RWPE1 (cell line): ENCODE measurements around the gene ARHGEF40.
A peak's percentile ranks its signal among the peaks of the same experiment; 100 is the strongest.

Experiments
- CTCF ChIA-PET: fragments of 350-600 bp; sonication (Branson Sonifier 250); formaldehyde crosslinking; extraction: SDS; loops from one replicate; lab custom pipeline; 2021; lab: Yijun Ruan, JAX
- POLR2A ChIA-PET: fragments of 400-600 bp; formaldehyde crosslinking; extraction: SDS; loops from one replicate; lab custom pipeline; 2020; ENCODE audit warnings: antibody characterized with exemption; ENCODE audit not compliant: low non-redundant PET; lab: Yijun Ruan, JAX
- DNase-seq: peaks from one replicate; pipeline ENCODE4 v3.0.0; 2012; ENCODE audit warnings: low spot score
- H3K27ac ChIP-seq: fragments of 450-650 bp; 2 replicates; pipeline ENCODE4 v1.5.1; 2017
- TF ChIP-seq, protein P1 (sequence below): fragments of 450-650 bp; conservative IDR thresholded peaks from 2 replicates; pipeline ENCODE4 v1.5.1; 2017; ENCODE audit warnings: low read depth, mild to moderate bottlenecking

The ARHGEF40 gene

DNA sequence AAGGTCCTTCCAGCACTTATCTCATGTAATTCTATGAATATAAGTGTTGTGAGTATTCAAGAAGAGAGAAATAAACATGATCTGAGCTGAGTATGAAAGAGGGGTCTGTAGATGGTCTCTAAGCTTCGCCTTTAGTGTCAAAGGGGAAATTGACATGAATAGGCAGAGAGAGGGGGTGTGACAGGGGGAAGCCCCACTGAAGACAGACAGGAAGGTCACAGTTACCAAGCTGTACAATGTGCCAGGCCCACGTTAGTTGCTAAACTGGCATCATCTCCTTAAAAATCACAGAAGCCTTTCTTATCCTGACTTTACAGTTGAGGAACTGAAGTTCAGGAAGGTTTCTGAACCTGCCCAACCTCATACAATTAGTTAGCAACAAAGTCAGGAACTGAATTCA, 7.6 kb downstream of the ARHGEF40 start:
- TF ChIP-seq, protein P1, sequence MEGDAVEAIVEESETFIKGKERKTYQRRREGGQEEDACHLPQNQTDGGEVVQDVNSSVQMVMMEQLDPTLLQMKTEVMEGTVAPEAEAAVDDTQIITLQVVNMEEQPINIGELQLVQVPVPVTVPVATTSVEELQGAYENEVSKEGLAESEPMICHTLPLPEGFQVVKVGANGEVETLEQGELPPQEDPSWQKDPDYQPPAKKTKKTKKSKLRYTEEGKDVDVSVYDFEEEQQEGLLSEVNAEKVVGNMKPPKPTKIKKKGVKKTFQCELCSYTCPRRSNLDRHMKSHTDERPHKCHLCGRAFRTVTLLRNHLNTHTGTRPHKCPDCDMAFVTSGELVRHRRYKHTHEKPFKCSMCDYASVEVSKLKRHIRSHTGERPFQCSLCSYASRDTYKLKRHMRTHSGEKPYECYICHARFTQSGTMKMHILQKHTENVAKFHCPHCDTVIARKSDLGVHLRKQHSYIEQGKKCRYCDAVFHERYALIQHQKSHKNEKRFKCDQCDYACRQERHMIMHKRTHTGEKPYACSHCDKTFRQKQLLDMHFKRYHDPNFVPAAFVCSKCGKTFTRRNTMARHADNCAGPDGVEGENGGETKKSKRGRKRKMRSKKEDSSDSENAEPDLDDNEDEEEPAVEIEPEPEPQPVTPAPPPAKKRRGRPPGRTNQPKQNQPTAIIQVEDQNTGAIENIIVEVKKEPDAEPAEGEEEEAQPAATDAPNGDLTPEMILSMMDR, result no peak
- POLR2A ChIA-PET, result no interaction called here
- DNase-seq, result no peak
- CTCF ChIA-PET, result interaction anchor here (0.9 to 1.5 kb wide), 2 partner anchors 10 to 15 kb away, joined by 4 to 10 read pairs; no protein-coding TSS in a partner anchor
- H3K27ac ChIP-seq, result no peak overlapping the region

DNA sequence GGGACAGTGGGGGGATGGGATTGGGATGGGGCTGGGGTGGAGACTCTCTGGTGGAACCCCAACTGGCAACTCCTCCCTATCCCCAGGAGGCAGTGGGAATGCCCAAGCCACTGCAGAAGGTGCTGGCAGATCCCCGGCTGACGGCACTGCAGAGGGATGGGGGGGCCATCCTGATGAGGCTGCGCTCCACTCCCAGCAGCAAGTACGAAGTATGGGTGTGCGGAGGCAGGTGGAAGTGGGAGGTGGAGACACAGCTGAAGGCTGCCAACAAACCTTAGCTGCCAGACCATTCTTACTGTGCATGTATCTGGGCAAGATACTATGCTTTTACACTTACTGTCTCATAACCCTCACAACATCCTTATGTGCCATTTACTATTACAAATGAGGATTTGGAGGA, 8.2 kb downstream of the ARHGEF40 start:
- H3K27ac ChIP-seq, result no peak overlapping the region
- CTCF ChIA-PET, result no interaction called here
- TF ChIP-seq, protein P1, result no peak
- no peak for DNase-seq
- POLR2A ChIA-PET, result no interaction called here

DNA sequence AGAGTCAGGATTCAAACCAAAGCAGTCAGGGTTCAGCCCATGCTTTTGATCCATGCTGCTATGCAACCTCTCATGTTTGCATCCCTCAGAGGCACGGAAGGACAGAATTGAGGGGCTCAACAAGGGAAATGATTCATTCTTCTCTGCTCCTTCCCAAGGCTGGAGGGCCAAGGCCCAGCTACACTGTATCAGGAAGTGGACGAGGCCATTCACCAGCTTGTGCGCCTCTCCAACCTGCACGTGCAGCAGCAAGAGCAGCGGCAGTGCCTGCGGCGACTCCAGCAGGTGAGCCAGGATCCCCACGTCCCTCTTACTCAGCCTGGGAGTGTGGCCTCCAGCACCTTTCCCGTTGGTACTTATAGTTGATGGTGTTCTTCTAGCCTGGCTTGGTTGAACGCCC, 8.6 kb downstream of the ARHGEF40 start:
- ChIA-PET POLR2A (no interaction called here), CTCF (no interaction called here)
- TF ChIP-seq, protein P1, result no peak
- DNase-seq, result no peak
- H3K27ac ChIP-seq, result no peak overlapping the region

DNA sequence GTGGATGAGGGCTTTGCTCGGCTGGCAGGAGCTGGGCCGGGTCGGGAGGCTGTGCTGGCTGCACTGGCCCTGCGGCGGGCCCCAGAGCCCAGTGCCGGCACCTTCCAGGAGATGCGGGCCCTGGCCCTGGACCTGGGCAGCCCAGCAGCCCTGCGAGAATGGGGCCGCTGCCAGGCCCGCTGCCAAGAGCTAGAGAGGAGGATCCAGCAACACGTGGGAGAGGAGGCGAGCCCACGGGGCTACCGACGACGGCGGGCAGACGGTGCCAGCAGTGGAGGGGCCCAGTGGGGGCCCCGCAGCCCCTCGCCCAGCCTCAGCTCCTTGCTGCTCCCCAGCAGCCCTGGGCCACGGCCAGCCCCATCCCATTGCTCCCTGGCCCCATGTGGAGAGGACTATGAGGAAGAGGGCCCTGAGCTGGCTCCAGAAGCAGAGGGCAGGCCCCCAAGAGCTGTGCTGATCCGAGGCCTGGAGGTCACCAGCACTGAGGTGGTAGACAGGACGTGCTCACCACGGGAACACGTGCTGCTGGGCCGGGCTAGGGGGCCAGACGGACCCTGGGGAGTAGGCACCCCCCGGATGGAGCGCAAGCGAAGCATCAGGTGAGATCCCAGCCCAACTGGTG, 11.5 kb downstream of the ARHGEF40 start:
- H3K27ac ChIP-seq, result no peak overlapping the region
- ChIA-PET POLR2A (no interaction called here), CTCF (interaction anchor here (0.6 kb wide), 1 partner anchor 22 kb away, joined by 3 read pairs; no protein-coding TSS in a partner anchor)
- TF ChIP-seq, protein P1, result no peak
- no peak for DNase-seq

DNA sequence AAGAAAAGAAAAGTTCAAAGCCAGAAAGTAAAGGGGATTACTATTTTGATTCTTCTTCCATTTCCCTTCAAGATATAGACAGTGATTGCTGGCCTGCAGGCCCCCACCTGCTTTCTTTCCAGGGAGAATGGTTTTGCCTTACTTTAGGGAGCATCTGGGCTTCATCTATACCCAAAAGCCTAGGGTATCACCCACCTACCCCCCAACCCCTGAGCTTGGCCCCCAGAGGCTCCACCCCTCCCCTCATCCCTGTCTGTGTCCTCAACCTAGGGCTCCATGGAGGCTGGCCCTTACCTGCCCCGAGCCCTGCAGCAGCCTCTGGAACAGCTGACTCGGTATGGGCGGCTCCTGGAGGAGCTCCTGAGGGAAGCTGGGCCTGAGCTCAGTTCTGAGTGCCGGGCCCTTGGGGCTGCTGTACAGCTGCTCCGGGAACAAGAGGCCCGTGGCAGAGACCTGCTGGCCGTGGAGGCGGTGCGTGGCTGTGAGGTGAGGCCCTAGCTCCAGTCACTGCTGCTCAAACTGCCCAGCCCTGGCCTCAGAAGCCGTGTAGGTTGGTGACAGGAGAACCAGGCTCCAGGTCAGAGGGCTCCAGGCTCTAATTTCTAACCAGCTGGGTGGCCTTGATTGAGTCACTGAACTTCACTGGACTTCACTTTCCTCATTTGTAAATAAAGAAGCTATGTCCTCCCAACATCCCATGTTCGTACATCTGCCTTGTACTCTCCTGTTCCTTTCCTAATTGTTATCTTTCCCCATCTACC, 13.6 kb downstream of the ARHGEF40 start:
- no peak for DNase-seq
- CTCF ChIA-PET, result interaction anchor here (0.6 to 0.9 kb wide), 2 partner anchors 9 to 35 kb away, joined by 4 to 6 read pairs; no protein-coding TSS in a partner anchor
- H3K27ac ChIP-seq, result 0 out of 2 replicates have a peak overlapping the region, but pooled peaks have one; percentile 8
- POLR2A ChIA-PET, result no interaction called here
- TF ChIP-seq, protein P1, result no peak

DNA sequence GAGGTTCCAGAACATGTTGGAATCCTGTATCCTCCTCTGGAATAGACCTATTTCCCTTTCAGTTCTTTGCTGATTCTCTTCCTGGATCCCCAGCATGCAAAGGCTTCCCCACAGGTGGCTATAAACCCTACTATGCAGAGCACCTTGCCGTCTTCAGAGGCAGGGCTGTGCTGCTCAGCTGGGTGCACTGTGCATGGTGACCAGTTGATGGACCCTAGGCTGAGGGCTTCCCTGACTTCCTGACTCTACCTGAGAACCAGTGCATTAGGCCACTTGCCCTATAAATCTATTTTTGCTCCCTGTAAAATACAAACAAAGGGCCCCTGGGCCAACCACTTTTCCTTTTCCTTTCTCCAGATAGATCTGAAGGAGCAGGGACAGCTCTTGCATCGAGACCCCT, 14.3 kb downstream of the ARHGEF40 start:
- ChIA-PET CTCF (interaction anchor here (0.9 kb wide), 1 partner anchor 8 kb away, joined by 6 read pairs; no protein-coding TSS in a partner anchor), POLR2A (no interaction called here)
- DNase-seq, result no peak
- H3K27ac ChIP-seq, result no peak overlapping the region
- TF ChIP-seq, protein P1, result no peak
